HepG2 (cell line): ENCODE results near the gene RPSA. TPM values are rescaled to one million over a fixed set of nuclear protein-coding genes. Genes with fewer than 3 reads are reported as not detected.

Experiments
- ATAD3A ChIP-seq: sonication (generic); formaldehyde crosslinking; IDR thresholded peaks from 2 replicates; pipeline ENCODE4 v1.4.0; 2020; ENCODE audit warnings: missing genetic modification reagents
- FOSL2 ChIP-seq: sonication (generic); formaldehyde crosslinking; IDR thresholded peaks from 2 replicates; pipeline ENCODE4 v1.4.0; 2020; ENCODE audit warnings: missing genetic modification reagents
- GTF3A ChIP-seq: sonication (generic); formaldehyde crosslinking; conservative IDR thresholded peaks from 2 replicates; pipeline ENCODE4 v1.4.0; 2020; ENCODE audit warnings: mild to moderate bottlenecking, missing genetic modification reagents
- IRX3 ChIP-seq: sonication (generic); formaldehyde crosslinking; IDR thresholded peaks from 2 replicates; pipeline ENCODE4 v1.8.1; 2023; ENCODE audit warnings: mild to moderate bottlenecking, low read depth, missing genetic modification reagents, borderline replicate concordance
- KAT7 ChIP-seq: IDR thresholded peaks from 2 replicates; pipeline ENCODE4 v1.6.1; 2018; ENCODE audit warnings: borderline replicate concordance, missing compliant biosample characterization
- NR2C2 ChIP-seq: sonication (generic); formaldehyde crosslinking; IDR thresholded peaks from 2 replicates; pipeline ENCODE4 v1.4.0; 2020; ENCODE audit warnings: missing genetic modification reagents, mild to moderate bottlenecking, moderate library complexity, borderline replicate concordance
- POLR2A ChIP-seq, 2 experiments: IDR thresholded peaks; 2 replicates each; pipeline ENCODE4 v1.6.1; 2011; ENCODE audit warnings: low read depth in 2 of 2, low read length in 2 of 2, mild to moderate bottlenecking in 1 of 2, moderate library complexity in 1 of 2; ENCODE audit not compliant: insufficient read depth in 1 of 2
- PRDM4 ChIP-seq: sonication (generic); formaldehyde crosslinking; IDR thresholded peaks from 2 replicates; pipeline ENCODE4 v1.9.0; 2021; ENCODE audit warnings: missing genetic modification reagents, borderline replicate concordance
- SAFB2 ChIP-seq: sonication (generic); formaldehyde crosslinking; IDR thresholded peaks from 2 replicates; pipeline ENCODE4 v1.5.1; 2020; ENCODE audit warnings: missing genetic modification reagents, low read depth, mild to moderate bottlenecking, borderline replicate concordance
- SMAD1 ChIP-seq: sonication (generic); formaldehyde crosslinking; IDR thresholded peaks from 2 replicates; pipeline ENCODE4 v1.4.0; 2020; ENCODE audit warnings: missing genetic modification reagents, low read depth, mild to moderate bottlenecking, borderline replicate concordance
- TBP ChIP-seq: sonication (generic); formaldehyde crosslinking; IDR thresholded peaks from 2 replicates; pipeline ENCODE4 v1.5.0; 2020; ENCODE audit warnings: missing genetic modification reagents
- YEATS4 ChIP-seq: sonication (generic); formaldehyde crosslinking; IDR thresholded peaks from 2 replicates; pipeline ENCODE4 v1.4.0; 2020; ENCODE audit warnings: missing genetic modification reagents, borderline replicate concordance
- ZBTB20 ChIP-seq: sonication (generic); formaldehyde crosslinking; IDR thresholded peaks from 2 replicates; pipeline ENCODE4 v1.8.1; 2023; ENCODE audit warnings: missing genetic modification reagents, low read depth, mild to moderate bottlenecking, borderline replicate concordance
- ZNF101 ChIP-seq: sonication (generic); formaldehyde crosslinking; IDR thresholded peaks from 2 replicates; pipeline ENCODE4 v1.4.0; 2020; ENCODE audit warnings: mild to moderate bottlenecking, low read depth, missing genetic modification reagents, borderline replicate concordance
- ZNF12 ChIP-seq: sonication (generic); formaldehyde crosslinking; IDR thresholded peaks from 2 replicates; pipeline ENCODE4 v1.5.0; 2020; ENCODE audit warnings: missing genetic modification reagents
- ZNF180 ChIP-seq: sonication (generic); formaldehyde crosslinking; IDR thresholded peaks from 2 replicates; pipeline ENCODE4 v1.4.0; 2020; ENCODE audit warnings: low read depth, missing genetic modification reagents, borderline replicate concordance
- ZNF263 ChIP-seq: sonication (generic); formaldehyde crosslinking; IDR thresholded peaks from 2 replicates; pipeline ENCODE4 v1.4.0; 2020; ENCODE audit warnings: missing genetic modification reagents
- ZNF350 ChIP-seq: sonication (generic); formaldehyde crosslinking; IDR thresholded peaks from 2 replicates; pipeline ENCODE4 v1.4.0; 2020; ENCODE audit warnings: mild to moderate bottlenecking, low read depth, missing genetic modification reagents, borderline replicate concordance
- ZNF501 ChIP-seq: sonication (generic); formaldehyde crosslinking; IDR thresholded peaks from 2 replicates; pipeline ENCODE4 v1.5.1; 2020; ENCODE audit warnings: mild to moderate bottlenecking, moderate library complexity, missing genetic modification reagents
- ZNF558 ChIP-seq: sonication (generic); formaldehyde crosslinking; IDR thresholded peaks from 2 replicates; pipeline ENCODE4 v1.9.0; 2022; ENCODE audit warnings: mild to moderate bottlenecking, missing genetic modification reagents, borderline replicate concordance
- ZSCAN30 ChIP-seq: sonication (generic); formaldehyde crosslinking; IDR thresholded peaks from 2 replicates; pipeline ENCODE4 v1.5.0; 2020; ENCODE audit warnings: mild to moderate bottlenecking, missing genetic modification reagents
- polyA plus RNA-seq, 8 experiments: library from polyadenylated mRNA; depleted of rRNA in 3 of 8; stranded (reverse) in 7 of 8; unstranded in 1 of 8; fragments of >200 nt; fragmentation: Illumina TruSeq in 4 of 8; extraction: Trizol in 4 of 8; gene quantifications; 2 replicates each; pipeline versions ENCODE4 v1.2.1 to v1.2.3, GENCODE V29; 2011 to 2016; ENCODE audit warnings: low read depth in 4 of 8, missing spikeins in 1 of 8, mixed read lengths in 1 of 8; ENCODE audit not compliant: insufficient read depth in 1 of 8
- total RNA-seq, 5 experiments: library from RNA; depleted of rRNA; stranded (reverse); fragments of >200 nt; fragmentation: Illumina TruSeq; extraction: Trizol; gene quantifications; 2 replicates each; pipeline ENCODE4 v1.2.3, GENCODE V29; 2016; ENCODE audit warnings: low read depth in 1 of 5
- TF ChIP-seq, protein P1 (sequence below): sonication (generic); formaldehyde crosslinking; IDR thresholded peaks from 2 replicates; pipeline ENCODE4 v1.4.0; 2020; ENCODE audit warnings: mild to moderate bottlenecking, low read depth, missing genetic modification reagents
- TF ChIP-seq, protein P2 (sequence below): sonication (generic); formaldehyde crosslinking; IDR thresholded peaks from 2 replicates; pipeline ENCODE4 v1.4.0; 2020; ENCODE audit warnings: mild to moderate bottlenecking, missing genetic modification reagents, borderline replicate concordance
- TF ChIP-seq, protein P3 (sequence below): IDR thresholded peaks from 2 replicates; pipeline ENCODE4 v1.6.1; 2016; ENCODE audit warnings: missing genetic modification reagents, missing compliant biosample characterization

The RPSA gene
- total and polyA plus RNA-seq, 2 of the 13 experiments (the other 11 are each of a cell fraction or from before 2014, with no cell fraction given): 1,683 to 3,226 TPM

GRCh38 chr3:39383045-39383880 lies 23.3 kb upstream of the RPSA start, which contains the start of gene SLC25A38 (continued):
- TF ChIP-seq YEATS4 (CRISPR knock-in tag): peak; percentile 84
- 0 out of 2 replicates have a peak, but pooled peaks have one; percentile 53 for TF ChIP-seq ZSCAN30 (CRISPR knock-in tag)
- TF ChIP-seq, protein P1, sequence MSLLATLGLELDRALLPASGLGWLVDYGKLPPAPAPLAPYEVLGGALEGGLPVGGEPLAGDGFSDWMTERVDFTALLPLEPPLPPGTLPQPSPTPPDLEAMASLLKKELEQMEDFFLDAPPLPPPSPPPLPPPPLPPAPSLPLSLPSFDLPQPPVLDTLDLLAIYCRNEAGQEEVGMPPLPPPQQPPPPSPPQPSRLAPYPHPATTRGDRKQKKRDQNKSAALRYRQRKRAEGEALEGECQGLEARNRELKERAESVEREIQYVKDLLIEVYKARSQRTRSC (CRISPR knock-in tag): peak; percentile 56; the same call in 1 of the 2 replicates
- TF ChIP-seq ZNF180 (CRISPR knock-in tag): no peak
- TF ChIP-seq, protein P2, sequence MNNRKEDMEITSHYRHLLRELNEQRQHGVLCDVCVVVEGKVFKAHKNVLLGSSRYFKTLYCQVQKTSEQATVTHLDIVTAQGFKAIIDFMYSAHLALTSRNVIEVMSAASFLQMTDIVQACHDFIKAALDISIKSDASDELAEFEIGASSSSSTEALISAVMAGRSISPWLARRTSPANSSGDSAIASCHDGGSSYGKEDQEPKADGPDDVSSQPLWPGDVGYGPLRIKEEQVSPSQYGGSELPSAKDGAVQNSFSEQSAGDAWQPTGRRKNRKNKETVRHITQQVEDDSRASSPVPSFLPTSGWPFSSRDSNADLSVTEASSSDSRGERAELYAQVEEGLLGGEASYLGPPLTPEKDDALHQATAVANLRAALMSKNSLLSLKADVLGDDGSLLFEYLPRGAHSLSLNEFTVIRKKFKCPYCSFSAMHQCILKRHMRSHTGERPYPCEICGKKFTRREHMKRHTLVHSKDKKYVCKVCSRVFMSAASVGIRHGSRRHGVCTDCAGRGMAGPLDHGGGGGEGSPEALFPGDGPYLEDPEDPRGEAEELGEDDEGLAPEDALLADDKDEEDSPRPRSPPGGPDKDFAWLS (CRISPR knock-in tag): peak; percentile 7; the same call in 1 of the 2 replicates
- TF ChIP-seq, protein P3, sequence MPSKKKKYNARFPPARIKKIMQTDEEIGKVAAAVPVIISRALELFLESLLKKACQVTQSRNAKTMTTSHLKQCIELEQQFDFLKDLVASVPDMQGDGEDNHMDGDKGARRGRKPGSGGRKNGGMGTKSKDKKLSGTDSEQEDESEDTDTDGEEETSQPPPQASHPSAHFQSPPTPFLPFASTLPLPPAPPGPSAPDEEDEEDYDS (CRISPR knock-in tag): peak; percentile 74
- TF ChIP-seq FOSL2 (CRISPR knock-in tag): peak; percentile 17; the same call in 1 of the 2 replicates
- no peak for TF ChIP-seq SAFB2 (CRISPR knock-in tag)
- TF ChIP-seq POLR2A (IDR thresholded peaks at IDR 0.05; ENCODE audit: insufficient read depth in 1 of 2, low read depth in 2 of 2, low read length in 2 of 2): peak; percentile 64 to 69
- peak; percentile 18; the same call in 1 of the 2 replicates for TF ChIP-seq ZBTB20 (CRISPR knock-in tag)
- TF ChIP-seq ZNF12 (CRISPR knock-in tag): peak; percentile 33; the same call in 1 of the 2 replicates
- 0 out of 2 replicates have a peak, but pooled peaks have one; percentile 21 for TF ChIP-seq GTF3A (CRISPR knock-in tag)
- no peak for TF ChIP-seq PRDM4 (CRISPR knock-in tag)
- no peak for TF ChIP-seq SMAD1 (CRISPR knock-in tag)
- peak; percentile 46; the same call in 1 of the 2 replicates for TF ChIP-seq ZNF263
- TF ChIP-seq TBP (CRISPR knock-in tag): no peak
- no peak for TF ChIP-seq ZNF101
- TF ChIP-seq ZNF501 (CRISPR knock-in tag): peak; percentile 81
- TF ChIP-seq KAT7: no peak; the same call in 1 of the 2 replicates
- no peak for TF ChIP-seq IRX3 (CRISPR knock-in tag)
- peak; percentile 71 for TF ChIP-seq ZNF350 (CRISPR knock-in tag)
- TF ChIP-seq ZNF558: peak; percentile 21; the same call in 1 of the 2 replicates
- TF ChIP-seq NR2C2 (CRISPR knock-in tag): peak; percentile 98
- no peak for TF ChIP-seq ATAD3A (CRISPR knock-in tag)
